IPS-20b (cell line): ENCODE results near the gene GNAQ.

ENCODE experiments used
- H3K27ac ChIP-seq: one replicate; pipeline ENCODE4 v1.5.1; 2013; ENCODE audit warnings: low read length
- H3K27me3 ChIP-seq: 2 replicates; pipeline ENCODE4 v1.6.1; 2013; ENCODE audit warnings: mild to moderate bottlenecking, low read length, inconsistent platforms; ENCODE audit not compliant: insufficient read depth
- H3K36me3 ChIP-seq: 2 replicates; pipeline ENCODE4 v1.6.1; 2013; ENCODE audit warnings: low read depth, mild to moderate bottlenecking, inconsistent platforms, low read length, moderate library complexity; ENCODE audit not compliant: insufficient read depth
- H3K4me1 ChIP-seq: 2 replicates; pipeline ENCODE4 v1.6.1; 2013; ENCODE audit warnings: mild to moderate bottlenecking, control low read depth, inconsistent platforms, low read length, moderate library complexity; ENCODE audit not compliant: insufficient read depth
- H3K4me3 ChIP-seq: 2 replicates; pipeline ENCODE4 v1.5.1; 2013; ENCODE audit warnings: mild to moderate bottlenecking, low read length, inconsistent platforms
- H3K9ac ChIP-seq: 2 replicates; pipeline ENCODE4 v1.6.1; 2013; ENCODE audit warnings: low read depth, mild to moderate bottlenecking, inconsistent platforms, low read length, moderate library complexity
- H3K9me3 ChIP-seq: 2 replicates; pipeline ENCODE4 v1.6.1; 2013; ENCODE audit warnings: mild to moderate bottlenecking, low read depth, low read length, inconsistent platforms; ENCODE audit not compliant: insufficient read depth

GNAQ gene

GRCh38 chr9:77927265-77927664 is 104.3 kb downstream of the GNAQ start:
- no peaks in the 10 kb centered on the region for H3K27me3 ChIP-seq
- H3K9me3 ChIP-seq, result no peaks in the 10 kb centered on the region
- H3K36me3 ChIP-seq, result no peaks in the 10 kb centered on the region
- no peaks in the 10 kb centered on the region; the same call in 1 of the 2 replicates for H3K4me1 ChIP-seq
- H3K4me3 ChIP-seq, result no peak overlapping the region
- H3K9ac ChIP-seq, result no peak overlapping the region
- no peak overlapping the region for H3K27ac ChIP-seq

DNA sequence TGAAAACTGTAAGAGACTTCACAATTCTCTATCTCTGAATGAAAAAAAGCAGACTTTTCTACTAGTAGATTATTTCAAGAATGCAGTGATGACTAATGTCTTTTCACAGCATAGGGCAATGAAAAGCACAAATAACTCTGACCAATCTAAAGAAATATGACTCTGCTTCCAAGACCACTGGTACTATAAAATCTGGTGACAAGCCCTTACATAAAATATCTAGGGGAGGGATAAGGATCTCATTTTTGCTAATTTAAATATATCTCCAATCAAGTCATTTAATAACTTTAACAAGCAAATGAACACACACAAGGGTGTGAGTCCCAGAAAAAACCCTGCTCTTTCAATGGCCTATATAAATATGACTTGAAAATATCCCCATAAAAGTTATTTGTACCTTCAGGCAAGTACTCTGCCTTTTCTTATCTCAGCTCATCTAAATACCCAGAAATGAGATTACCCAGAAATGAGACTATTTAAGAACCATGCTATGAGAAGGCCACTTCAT is 105.2 kb downstream of the GNAQ start:
- Histone ChIP-seq H3K27ac (no peak overlapping the region), H3K9me3 (no peaks in the 10 kb centered on the region)

DNA sequence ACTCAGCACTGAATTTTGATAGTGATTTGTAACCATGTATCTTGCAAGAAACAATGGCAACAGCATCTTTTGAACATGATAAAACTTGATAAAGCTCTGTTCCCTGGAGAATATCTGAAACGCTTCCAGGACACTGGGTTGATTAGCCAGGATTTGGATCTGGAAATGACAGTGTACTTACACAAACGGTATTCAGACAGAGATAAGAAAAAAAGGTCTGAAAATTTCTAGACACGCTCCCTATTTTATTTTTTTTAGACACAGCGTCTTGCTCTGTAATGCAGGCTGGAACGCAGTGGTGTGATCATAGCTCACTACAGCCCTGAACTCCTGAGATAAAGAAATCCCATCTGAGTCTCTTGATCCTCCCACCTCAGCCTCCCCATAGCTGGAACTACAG is 109.0 kb downstream of the GNAQ start:
- H3K9ac ChIP-seq, result no peak overlapping the region

More for the DNA sequence above, 105.2 kb downstream of the GNAQ start:
- no peaks in the 10 kb centered on the region for H3K27me3 ChIP-seq
- no peak overlapping the region for H3K9ac ChIP-seq
- no peak overlapping the region for H3K4me3 ChIP-seq
- no peaks in the 10 kb centered on the region; the same call in 1 of the 2 replicates for H3K4me1 ChIP-seq
- peaks cover under 1% of the 10 kb centered on the region; the same call in 1 of the 2 replicates for H3K36me3 ChIP-seq

GRCh38 chr9:77917800-77918199 is 113.8 kb downstream of the GNAQ start:
- Histone ChIP-seq H3K4me3 (no peak overlapping the region), H3K27ac (no peak overlapping the region), H3K9ac (no peak overlapping the region)

More for the DNA sequence above, 109.0 kb downstream of the GNAQ start:
- Histone ChIP-seq H3K36me3 (peaks cover 17% of the 10 kb centered on the region), H3K4me3 (no peak overlapping the region), H3K27ac (no peak overlapping the region), H3K9me3 (no peaks in the 10 kb centered on the region), H3K27me3 (no peaks in the 10 kb centered on the region), H3K4me1 (no peaks in the 10 kb centered on the region; the same call in 1 of the 2 replicates)

GRCh38 chr9:77916820-77917219 is 114.8 kb downstream of the GNAQ start:
- Histone ChIP-seq H3K9ac (no peak overlapping the region), H3K36me3 (peaks cover 17% of the 10 kb centered on the region), H3K4me3 (no peak overlapping the region), H3K27ac (no peak overlapping the region), H3K9me3 (no peaks in the 10 kb centered on the region), H3K27me3 (no peaks in the 10 kb centered on the region), H3K4me1 (peaks cover 4% of the 10 kb centered on the region; the same call in 1 of the 2 replicates)

More at GRCh38 chr9:77917800-77918199, 113.8 kb downstream of the GNAQ start:
- peaks cover 4% of the 10 kb centered on the region; the same call in 1 of the 2 replicates for H3K4me1 ChIP-seq
- peaks cover 17% of the 10 kb centered on the region for H3K36me3 ChIP-seq
- no peaks in the 10 kb centered on the region for H3K9me3 ChIP-seq
- no peaks in the 10 kb centered on the region for H3K27me3 ChIP-seq

DNA sequence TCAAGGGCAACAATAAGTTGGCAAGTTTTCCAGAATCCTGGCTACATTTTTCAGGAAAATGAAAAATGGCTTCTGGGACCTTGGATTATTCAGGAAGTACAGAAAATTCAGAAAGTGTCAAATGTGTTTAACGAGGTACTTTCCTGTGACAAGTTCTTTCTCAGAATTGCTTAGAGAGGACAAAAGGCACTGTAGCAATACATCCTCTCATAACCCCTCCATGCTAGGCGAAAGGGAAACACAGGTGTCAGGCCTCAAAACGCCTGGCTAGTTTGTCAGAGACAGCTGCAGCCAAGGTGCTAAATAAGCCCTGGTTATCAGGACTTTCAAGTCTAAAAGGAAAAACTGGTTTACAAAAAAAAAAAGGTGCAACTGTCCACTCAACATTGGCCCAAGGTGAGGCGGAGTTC is 115.2 kb downstream of the GNAQ start:
- no peaks in the 10 kb centered on the region for H3K9me3 ChIP-seq
- H3K27me3 ChIP-seq, result no peaks in the 10 kb centered on the region
- no peak overlapping the region for H3K4me3 ChIP-seq
- peaks cover 4% of the 10 kb centered on the region; the same call in 1 of the 2 replicates for H3K4me1 ChIP-seq
- H3K27ac ChIP-seq, result no peak overlapping the region
- peaks cover 16% of the 10 kb centered on the region for H3K36me3 ChIP-seq
- H3K9ac ChIP-seq, result no peak overlapping the region

- no peak overlapping the region for H3K27ac ChIP-seq
- H3K4me1 ChIP-seq, result peaks cover 4% of the 10 kb centered on the region; the same call in 1 of the 2 replicates
- no peak overlapping the region for H3K4me3 ChIP-seq
- no peaks in the 10 kb centered on the region for H3K9me3 ChIP-seq
- peaks cover 13% of the 10 kb centered on the region for H3K36me3 ChIP-seq
- no peaks in the 10 kb centered on the region for H3K27me3 ChIP-seq
- H3K9ac ChIP-seq, result no peak overlapping the region
These were observed 115.9 kb downstream of the GNAQ start for GRCh38 chr9:77915744-77916143.

GRCh38 chr9:77912895-77913693 is 118.5 kb downstream of the GNAQ start:
- H3K4me1 ChIP-seq, result peaks cover 4% of the 10 kb centered on the region; the same call in 1 of the 2 replicates
- H3K27ac ChIP-seq, result no peak overlapping the region
- no peaks in the 10 kb centered on the region for H3K27me3 ChIP-seq
- no peak overlapping the region for H3K9ac ChIP-seq
- no peaks in the 10 kb centered on the region for H3K36me3 ChIP-seq
- H3K9me3 ChIP-seq, result no peaks in the 10 kb centered on the region
- no peak overlapping the region for H3K4me3 ChIP-seq

DNA sequence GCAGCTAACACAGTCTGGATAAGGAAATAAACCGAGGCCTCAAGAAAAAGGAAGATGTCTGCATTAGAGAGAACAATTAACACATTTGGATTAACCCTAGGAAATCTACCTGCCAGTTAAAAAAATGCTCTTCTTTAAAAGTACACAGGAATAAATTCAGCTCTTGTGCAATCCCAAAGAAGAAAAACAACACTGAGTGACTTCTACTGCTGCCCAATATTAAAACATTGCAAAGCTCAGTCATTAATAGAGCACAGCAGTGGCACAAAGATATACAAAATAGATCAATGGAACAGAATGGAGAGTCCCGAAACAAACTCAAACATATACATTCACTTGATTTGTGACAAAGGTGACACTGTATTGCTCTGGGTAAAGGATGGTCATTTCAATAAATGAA is 119.7 kb downstream of the GNAQ start:
- Histone ChIP-seq H3K27ac (no peak overlapping the region), H3K4me3 (no peak overlapping the region), H3K36me3 (no peaks in the 10 kb centered on the region), H3K9me3 (no peaks in the 10 kb centered on the region), H3K9ac (no peak overlapping the region; the same call in 1 of the 2 replicates), H3K27me3 (no peaks in the 10 kb centered on the region), H3K4me1 (peaks cover 4% of the 10 kb centered on the region; the same call in 1 of the 2 replicates)

GRCh38 chr9:77910194-77910621 is 121.4 kb downstream of the GNAQ start:
- Histone ChIP-seq H3K9me3 (no peaks in the 10 kb centered on the region), H3K27ac (no peak overlapping the region), H3K4me1 (peaks cover 4% of the 10 kb centered on the region; the same call in 1 of the 2 replicates), H3K36me3 (no peaks in the 10 kb centered on the region), H3K27me3 (no peaks in the 10 kb centered on the region), H3K4me3 (no peak overlapping the region), H3K9ac (no peak overlapping the region)

DNA sequence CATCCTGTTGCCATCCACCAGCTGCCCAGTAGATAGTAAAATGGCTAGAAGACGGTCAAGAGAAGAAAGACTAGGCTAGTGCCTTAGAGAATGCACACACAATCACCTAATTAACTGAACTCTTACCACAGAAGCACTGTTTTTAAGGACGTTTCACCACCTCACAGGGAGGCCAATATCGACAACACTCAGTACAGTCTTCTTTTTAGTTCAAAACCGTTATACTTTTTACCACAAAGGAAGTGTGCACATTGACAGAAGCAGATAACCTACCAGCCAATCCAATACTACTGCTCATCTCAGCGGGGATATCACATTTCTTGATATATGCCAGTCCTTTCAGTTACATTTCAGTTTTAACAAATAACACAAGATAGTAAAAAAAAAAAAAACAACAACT is 122.3 kb downstream of the GNAQ start:
- no peaks in the 10 kb centered on the region for H3K27me3 ChIP-seq
- H3K9me3 ChIP-seq, result no peaks in the 10 kb centered on the region
- peaks cover 4% of the 10 kb centered on the region; the same call in 1 of the 2 replicates for H3K4me1 ChIP-seq
- H3K27ac ChIP-seq, result no peak overlapping the region
- no peak overlapping the region for H3K4me3 ChIP-seq
- H3K36me3 ChIP-seq, result no peaks in the 10 kb centered on the region
- H3K9ac ChIP-seq, result no peak overlapping the region

DNA sequence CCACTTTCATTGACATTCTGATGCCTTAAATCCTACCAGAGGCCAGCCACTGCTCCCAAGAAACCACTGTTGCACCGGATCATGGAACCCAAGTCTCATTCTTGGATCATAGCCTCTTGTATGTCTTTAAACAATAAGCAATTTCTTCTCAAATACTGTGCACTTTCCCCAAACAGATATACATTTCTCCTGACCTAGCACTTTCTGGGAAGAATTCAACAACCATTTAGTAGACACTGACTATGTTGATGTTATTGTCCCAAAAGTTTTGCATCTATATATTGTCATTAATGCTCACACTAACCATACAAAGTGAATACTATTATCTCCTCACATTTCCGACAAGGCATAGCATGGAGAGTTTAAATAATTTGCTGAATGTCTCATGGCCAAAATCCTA is 123.3 kb downstream of the GNAQ start:
- H3K36me3 ChIP-seq, result no peaks in the 10 kb centered on the region
- no peak overlapping the region for H3K4me3 ChIP-seq
- H3K4me1 ChIP-seq, result peaks cover 4% of the 10 kb centered on the region; the same call in 1 of the 2 replicates
- no peaks in the 10 kb centered on the region for H3K9me3 ChIP-seq
- H3K27me3 ChIP-seq, result no peaks in the 10 kb centered on the region
- H3K27ac ChIP-seq, result no peak overlapping the region
- no peak overlapping the region for H3K9ac ChIP-seq
